Body of pancreas (tissue), 4 donors: ENCODE data around the gene FAM3A. TPM values are rescaled to one million over a fixed set of nuclear protein-coding genes. Genes with fewer than 3 reads are reported as not detected.
"Not testable (repeated sequence)": the region's sequence is repeated elsewhere in the genome, so short reads cannot be mapped to it uniquely, and the experiment has no call there.

Source experiments
- ATAC-seq: fragments of 150-250 bp; one replicate; pipeline ENCODE4 v1.9.1; 2016
- DNase-seq, 4 donors: peaks; one replicate each; pipeline ENCODE4 v3.0.0-alpha.2; 2019
- H3K27ac ChIP-seq, 4 donors: fragments of 200-600 bp; sonication (generic); 1 replicate in 3 of 4; 2 replicates in 1 of 4; pipeline versions ENCODE4 v1.5.1 to v1.6.1; 2016 to 2019; ENCODE audit warnings: mild to moderate bottlenecking in 1 of 4, mixed read lengths in 1 of 4, moderate library complexity in 1 of 4
- H3K27me3 ChIP-seq, 2 donors: fragments of 200-600 bp; sonication (generic); one replicate each; pipeline ENCODE4 v1.6.0; 2016; ENCODE audit warnings: mild to moderate bottlenecking in 1 of 2
- H3K36me3 ChIP-seq, 2 donors: fragments of 200-600 bp; sonication (generic); replicated peaks in 1 of 2; 2 replicates each; pipeline ENCODE4 v1.5.1; 2016; ENCODE audit warnings: low read depth in 2 of 2; ENCODE audit not compliant: insufficient read depth in 1 of 2
- H3K4me1 ChIP-seq: fragments of 200-600 bp; sonication (generic); one replicate; pipeline ENCODE4 v1.6.0; 2016
- H3K4me3 ChIP-seq, 2 donors: fragments of 200-600 bp; sonication (generic); 1 replicate in 1 of 2; 2 replicates in 1 of 2; pipeline ENCODE4 v1.5.1; 2016 to 2019
- H3K9me3 ChIP-seq, 3 donors: fragments of 200-600 bp; sonication (generic); 1 replicate in 2 of 3; 2 replicates in 1 of 3; pipeline ENCODE4 v1.5.1; 2016
- CTCF ChIP-seq, 7 experiments: fragments of 450-650 bp in 4 of 7; fragments of 200-600 bp in 3 of 7; sonication (generic) in 3 of 7; IDR thresholded peaks; one replicate each; pipeline ENCODE4 v1.5.1; 2016 to 2019; ENCODE audit warnings: antibody characterized with exemption in 7 of 7
- POLR2A ChIP-seq, 3 donors: fragments of 450-650 bp; IDR thresholded peaks; one replicate each; pipeline ENCODE4 v1.6.1; 2016; ENCODE audit warnings: antibody characterized with exemption in 3 of 3, mild to moderate bottlenecking in 2 of 3
- WGBS, 2 donors: methylation state at CpG; one replicate each; pipeline ENCODE4 v1.1.5; 2017; 5-methylcytosine and 5-hydroxymethylcytosine counted together
- intact Hi-C: fragments of 100-400 bp; cut with DNase I; formaldehyde crosslinking; loops from one replicate; pipeline ENCODE4 v1.15.1; 2023
- total RNA-seq, 2 donors: library from RNA; depleted of rRNA; stranded (reverse); fragments of >200 nt; gene quantifications; one replicate each; pipeline ENCODE4 v1.1.0, GENCODE V29; 2016

FAM3A gene
- total RNA-seq: 10 to 100 TPM; 32.3 to 48.3 TPM

GRCh38 chrX:154515966-154516655 lies at the start of gene FAM3A:
Gene FAM3A, minus strand, starts transcription at chrX:154516232. Its CDS starts 460 bp downstream, at chrX:154515772.
- H3K36me3 ChIP-seq: no peaks in the 10 kb centered on the region
- intact Hi-C loops: no loop called here
- TF ChIP-seq CTCF (IDR thresholded peaks at IDR 0.05): no peak
- TF ChIP-seq POLR2A (IDR thresholded peaks at IDR 0.05): peak; percentile 70 to 91 (median 88)
- DNase-seq: peak; percentile 94 to 95 (median 94)
- H3K27ac ChIP-seq: peak within 1 kb of the TSS; percentile 74 to 94 (median 94)
- H3K4me1 ChIP-seq: peaks cover 33% of the 10 kb centered on the region
- WGBS, 2 donors: 1% methylated on average over 39 of the region's 59 CpGs; no CpG with 5 or more reads in 1 of the 2 donors
- H3K9me3 ChIP-seq: no peaks in the 10 kb centered on the region
- H3K27me3 ChIP-seq: no peaks in the 10 kb centered on the region
- peak; percentile 94 for ATAC-seq
- peak within 1 kb of the TSS; percentile 30 to 70 for H3K4me3 ChIP-seq

- H3K4me1 ChIP-seq, H3K9me3 ChIP-seq, H3K36me3 ChIP-seq, H3K27ac ChIP-seq, intact Hi-C loops, DNase-seq, H3K27me3 ChIP-seq, H3K4me3 ChIP-seq, ATAC-seq: not testable (repeated sequence)
- no CpG with 5 or more reads among the region's 10 CpGs for WGBS, 2 donors
Observed at GRCh38 chrX:154562295-154562694, 46.3 kb upstream of the FAM3A start.

- intact Hi-C loops, H3K27me3 ChIP-seq, ATAC-seq, H3K27ac ChIP-seq, H3K4me3 ChIP-seq, H3K4me1 ChIP-seq, H3K36me3 ChIP-seq, DNase-seq, H3K9me3 ChIP-seq: not testable (repeated sequence)
- no CpG with 5 or more reads among the region's 31 CpGs for WGBS, 2 donors
Observed at GRCh38 chrX:154560326-154560725, 44.3 kb upstream of the FAM3A start.

- not testable (repeated sequence) for H3K36me3 ChIP-seq, H3K27ac ChIP-seq
Observed at GRCh38 chrX:154558896-154559295, 42.9 kb upstream of the FAM3A start.

GRCh38 chrX:154558060-154558690 lies 42.1 kb upstream of the FAM3A start:
- ATAC-seq, intact Hi-C loops, H3K27ac ChIP-seq, H3K4me1 ChIP-seq, DNase-seq, H3K27me3 ChIP-seq, H3K4me3 ChIP-seq, H3K9me3 ChIP-seq, H3K36me3 ChIP-seq: not testable (repeated sequence)
- WGBS, 2 donors: no CpG with 5 or more reads among the region's 24 CpGs

More at GRCh38 chrX:154558896-154559295, 42.9 kb upstream of the FAM3A start:
- ATAC-seq, H3K4me1 ChIP-seq, intact Hi-C loops, H3K27me3 ChIP-seq, H3K9me3 ChIP-seq, DNase-seq, H3K4me3 ChIP-seq: not testable (repeated sequence)
- WGBS, 2 donors: no CpG with 5 or more reads among the region's 21 CpGs

- H3K27ac ChIP-seq, H3K36me3 ChIP-seq, H3K4me1 ChIP-seq, ATAC-seq, H3K4me3 ChIP-seq, DNase-seq, H3K9me3 ChIP-seq, H3K27me3 ChIP-seq, intact Hi-C loops: not testable (repeated sequence)
- 67 to 87% methylated on average over 1 to 8 of the region's 18 CpGs for WGBS, 2 donors
Observed at GRCh38 chrX:154552112-154552806, 36.2 kb upstream of the FAM3A start.

- Histone ChIP-seq H3K36me3 (no peaks in the 10 kb centered on the region), H3K4me3 (no peak overlapping the region), H3K27ac (no peak overlapping the region), H3K9me3 (no peaks in the 10 kb centered on the region), H3K4me1 (peaks cover 14% of the 10 kb centered on the region), H3K27me3 (no peaks in the 10 kb centered on the region)
- DNase-seq (no peak), ATAC-seq (no peak)
- intact Hi-C loops: no loop called here
- TF ChIP-seq CTCF (IDR thresholded peaks at IDR 0.05) (no peak), POLR2A (IDR thresholded peaks at IDR 0.05) (no peak)
- WGBS, 2 donors: 71 to 92% methylated on average over 1 of the region's 1 CpG
Observed at GRCh38 chrX:154549766-154550165, 33.7 kb upstream of the FAM3A start.
